Suprapubic skin (tissue), 4 donors: Measurements from ENCODE around the gene SMIM8. TPM values are rescaled to one million over a fixed set of nuclear protein-coding genes. Genes with fewer than 3 reads are reported as not detected.

ENCODE experiments used
- DNase-seq, 2 donors: peaks; one replicate each; pipeline ENCODE4 v3.0.0-alpha.2; 2019; ENCODE audit warnings: low spot score in 2 of 2
- H3K27ac ChIP-seq: fragments of 200-600 bp; sonication (generic); one replicate; pipeline ENCODE4 v1.5.1; 2019
- H3K27me3 ChIP-seq: fragments of 200-600 bp; sonication (generic); one replicate; pipeline ENCODE4 v1.5.1; 2019
- H3K36me3 ChIP-seq: fragments of 200-600 bp; sonication (generic); one replicate; pipeline ENCODE4 v1.5.1; 2019
- H3K4me1 ChIP-seq: fragments of 200-600 bp; sonication (generic); one replicate; pipeline ENCODE4 v1.5.1; 2019
- H3K4me3 ChIP-seq: fragments of 200-600 bp; sonication (generic); one replicate; pipeline ENCODE4 v1.5.1; 2019; ENCODE audit warnings: mild to moderate bottlenecking
- H3K9me3 ChIP-seq: fragments of 200-600 bp; sonication (generic); one replicate; pipeline ENCODE4 v1.5.1; 2019
- CTCF ChIP-seq, 2 donors: fragments of 200-600 bp in 1 of 2; fragments of 450-650 bp in 1 of 2; sonication (generic) in 1 of 2; IDR thresholded peaks; one replicate each; pipeline ENCODE4 v1.5.1; 2016 to 2019; ENCODE audit warnings: antibody characterized with exemption in 2 of 2, mild to moderate bottlenecking in 1 of 2, moderate library complexity in 1 of 2
- EP300 ChIP-seq: sonication (generic); formaldehyde crosslinking; IDR thresholded peaks from one replicate; pipeline ENCODE4 v1.6.1; 2017; ENCODE audit warnings: antibody characterized with exemption
- POLR2A ChIP-seq, 2 donors: fragments of 450-650 bp; IDR thresholded peaks; one replicate each; pipeline ENCODE4 v1.6.1; 2017; ENCODE audit warnings: antibody characterized with exemption in 2 of 2, mild to moderate bottlenecking in 2 of 2, moderate library complexity in 2 of 2
- POLR2AphosphoS5 ChIP-seq, 3 donors: sonication (generic); formaldehyde crosslinking; IDR thresholded peaks; one replicate each; pipeline ENCODE4 v1.6.1; 2017; ENCODE audit warnings: antibody characterized with exemption in 3 of 3
- WGBS: methylation state at CpG from one replicate; pipeline ENCODE4 v1.1.5; 2018; 5-methylcytosine and 5-hydroxymethylcytosine counted together
- total RNA-seq, 4 donors: library from RNA; depleted of rRNA; stranded (reverse); fragments of >200 nt; gene quantifications; one replicate each; pipeline ENCODE4 v1.1.0, GENCODE V29; 2016

SMIM8 gene
- 10 to 100 TPM in 2 of 4 donors, 1 to 10 TPM in 2; 5.2 to 23.3 (median 10.0) TPM for total RNA-seq

- no peaks in the 10 kb centered on the region for H3K27me3 ChIP-seq
- H3K9me3 ChIP-seq = no peaks in the 10 kb centered on the region
- 1% methylated on average over 40 of the region's 60 CpGs for WGBS
- H3K4me3 ChIP-seq = peak within 1 kb of the TSS; percentile 74
- peak; percentile 89 to 100 for TF ChIP-seq CTCF (IDR thresholded peaks at IDR 0.05)
- TF ChIP-seq POLR2AphosphoS5 (IDR thresholded peaks at IDR 0.05) = peak in 1 of 3 donors; percentile 40
- TF ChIP-seq POLR2A (IDR thresholded peaks at IDR 0.05) = no peak
- peak; percentile 84 to 94 for DNase-seq
- peak within 1 kb of the TSS; percentile 62 for H3K27ac ChIP-seq
- H3K4me1 ChIP-seq = peaks cover 4% of the 10 kb centered on the region
- no peaks in the 10 kb centered on the region for H3K36me3 ChIP-seq
These were observed at the start of gene SMIM8 for GRCh38 chr6:87322304-87323212. Gene SMIM8, plus strand, starts transcription at chr6:87322588. Its CDS starts 14,444 bp downstream, at chr6:87337032.

- no peak for TF ChIP-seq EP300
- Histone ChIP-seq H3K27me3 (no peaks in the 10 kb centered on the region), H3K4me3 (no peak overlapping the region), H3K36me3 (no peaks in the 10 kb centered on the region), H3K4me1 (no peaks in the 10 kb centered on the region), H3K9me3 (no peaks in the 10 kb centered on the region), H3K27ac (no peak overlapping the region)
- no peak for DNase-seq
- WGBS = 75% methylated on average over 7 of the region's 7 CpGs
These were observed 47.6 kb upstream of the SMIM8 start for GRCh38 chr6:87274660-87275274.

- Histone ChIP-seq H3K27me3 (no peaks in the 10 kb centered on the region), H3K4me3 (no peak overlapping the region), H3K27ac (no peak overlapping the region), H3K4me1 (no peaks in the 10 kb centered on the region), H3K9me3 (no peaks in the 10 kb centered on the region), H3K36me3 (no peaks in the 10 kb centered on the region)
- TF ChIP-seq POLR2A (IDR thresholded peaks at IDR 0.05) (no peak), CTCF (IDR thresholded peaks at IDR 0.05) (no peak), POLR2AphosphoS5 (IDR thresholded peaks at IDR 0.05) (no peak), EP300 (no peak)
- DNase-seq = no peak
- WGBS = 71% methylated on average over 1 of the region's 1 CpG
These were observed 45.8 kb upstream of the SMIM8 start for GRCh38 chr6:87276624-87277023.

- Histone ChIP-seq H3K36me3 (no peaks in the 10 kb centered on the region), H3K4me3 (no peak overlapping the region), H3K9me3 (no peaks in the 10 kb centered on the region), H3K27ac (no peak overlapping the region), H3K4me1 (no peaks in the 10 kb centered on the region), H3K27me3 (no peaks in the 10 kb centered on the region)
- DNase-seq = no peak
- TF ChIP-seq POLR2A (IDR thresholded peaks at IDR 0.05) (no peak), EP300 (no peak), CTCF (IDR thresholded peaks at IDR 0.05) (no peak), POLR2AphosphoS5 (IDR thresholded peaks at IDR 0.05) (no peak)
These were observed 45.3 kb upstream of the SMIM8 start for GRCh38 chr6:87277123-87277522.

GRCh38 chr6:87279196-87279595 lies 43.2 kb upstream of the SMIM8 start:
- Histone ChIP-seq H3K4me1 (no peaks in the 10 kb centered on the region), H3K36me3 (no peaks in the 10 kb centered on the region), H3K9me3 (no peaks in the 10 kb centered on the region), H3K27me3 (no peaks in the 10 kb centered on the region), H3K27ac (no peak overlapping the region), H3K4me3 (no peak overlapping the region)
- DNase-seq = no peak
- 58% methylated on average over 2 of the region's 2 CpGs for WGBS
- no peak for TF ChIP-seq CTCF (IDR thresholded peaks at IDR 0.05)
- TF ChIP-seq POLR2AphosphoS5 (IDR thresholded peaks at IDR 0.05) = no peak
- no peak for TF ChIP-seq POLR2A (IDR thresholded peaks at IDR 0.05)
- TF ChIP-seq EP300 = no peak
